HL-60 (cell line): ENCODE results near the gene UBIAD1.
A peak's percentile ranks its signal among the peaks of the same experiment; 100 is the strongest.

Source experiments
- DNase-seq, 2 experiments: peaks; one replicate each; pipeline ENCODE4 v3.0.0-alpha.2; 2010 to 2020; ENCODE audit warnings: low read depth in 1 of 2, low spot score in 1 of 2
- H3K27ac ChIP-seq: fragments of 250-450 bp; sonication (Bioruptor Pico); replicated peaks from 2 replicates; pipeline ENCODE4 v1.5.1; 2020; ENCODE audit warnings: mild to moderate bottlenecking, moderate library complexity
- H3K27me3 ChIP-seq: fragments of 250-450 bp; sonication (Bioruptor Pico); 2 replicates; pipeline ENCODE4 v1.5.1; 2021; ENCODE audit warnings: mild to moderate bottlenecking, moderate library complexity; ENCODE audit not compliant: insufficient read depth, poor library complexity, severe bottlenecking
- H3K4me3 ChIP-seq: replicated peaks from 2 replicates; pipeline ENCODE4 v1.5.1; 2011; ENCODE audit warnings: mild to moderate bottlenecking, control low read depth, low read length; ENCODE audit not compliant: insufficient read depth
- CTCF ChIP-seq: IDR thresholded peaks from one replicate; pipeline ENCODE4 v1.5.1; 2011; ENCODE audit warnings: low read length, control low read depth, inconsistent platforms; ENCODE audit not compliant: insufficient read depth
- GABPA ChIP-seq: IDR thresholded peaks from 2 replicates; pipeline ENCODE4 v1.6.1; 2012; ENCODE audit warnings: low read depth
- POLR2AphosphoS5 ChIP-seq: IDR thresholded peaks from 2 replicates; pipeline ENCODE4 v1.6.1; 2012; ENCODE audit warnings: low read depth
- REST ChIP-seq: IDR thresholded peaks from 2 replicates; pipeline ENCODE4 v1.6.1; 2012; ENCODE audit warnings: low read depth; ENCODE audit not compliant: insufficient replicate concordance
- SPI1 ChIP-seq: IDR thresholded peaks from 2 replicates; pipeline ENCODE4 v1.6.1; 2012; ENCODE audit warnings: low read depth, mild to moderate bottlenecking, borderline replicate concordance
- long read RNA-seq: library from polyadenylated mRNA; unstranded; transcript quantifications from one replicate; pipeline ENCODE4 v2.0.0, GENCODE V29; 2020

UBIAD1 gene
- long read RNA-seq, transcript UBIAD1-202 (2 exons, 3,646 nt): major isoform, 96 of 105 reads
- long read RNA-seq, partial matches to known transcripts: 0 of 105 reads
- long read RNA-seq, other reads (novel, unspliced or antisense): 6 of 105 reads

- TF ChIP-seq SPI1 (no peak), POLR2AphosphoS5 (peak; percentile 83), GABPA (peak; percentile 80), CTCF (no peak), REST (peak; percentile 76)
- peak; percentile 84 to 87 for DNase-seq
- H3K4me3 ChIP-seq: peak within 1 kb of the TSS; percentile 55
- H3K27ac ChIP-seq: peak within 1 kb of the TSS; percentile 100
- no peaks in the 10 kb centered on the region for H3K27me3 ChIP-seq
Measured at GRCh38 chr1:11272832-11273594, at the start of gene UBIAD1. Gene UBIAD1, plus strand, starts transcription at chr1:11273198. Its CDS starts 334 bp downstream, at chr1:11273532.

GRCh38 chr1:11227106-11228077 lies 45.6 kb upstream of the UBIAD1 start:
- DNase-seq: no peak
- no peaks in the 10 kb centered on the region for H3K27me3 ChIP-seq
- TF ChIP-seq REST (no peak), SPI1 (no peak), POLR2AphosphoS5 (no peak), CTCF (no peak), GABPA (no peak)
- H3K4me3 ChIP-seq: no peak overlapping the region
- H3K27ac ChIP-seq: no peak overlapping the region

- no peak for DNase-seq
- no peak overlapping the region for H3K27ac ChIP-seq
- TF ChIP-seq POLR2AphosphoS5: no peak
- TF ChIP-seq CTCF: no peak
- no peak for TF ChIP-seq GABPA
- TF ChIP-seq SPI1: no peak
- TF ChIP-seq REST: no peak
- H3K4me3 ChIP-seq: no peak overlapping the region
- no peaks in the 10 kb centered on the region for H3K27me3 ChIP-seq
Measured at GRCh38 chr1:11229203-11229602, 43.8 kb upstream of the UBIAD1 start.
